IPS-11a (cell line): ENCODE results near the gene FLAD1.

Experiments
- H3K4me3 ChIP-seq: one replicate; pipeline ENCODE4 v1.5.1; 2013; ENCODE audit warnings: low read depth, low read length, control low read depth

Gene FLAD1

GRCh38 chr1:155002464-155003226 is 19.5 kb downstream of the FLAD1 start, which contains the start of gene ZBTB7B:
Gene ZBTB7B (plus strand): TSS chr1:155002802. CDS start chr1:155014661, 11,859 bp downstream.
- H3K4me3 ChIP-seq = peak within 1 kb of the TSS; percentile 82

GRCh38 chr1:155003227-155003765 is 20.2 kb downstream of the FLAD1 start:
- H3K4me3 ChIP-seq = peak overlapping the region; percentile 82

GRCh38 chr1:155003766-155004351 is 20.7 kb downstream of the FLAD1 start:
- peak overlapping the region; percentile 82 for H3K4me3 ChIP-seq

GRCh38 chr1:155004352-155005075 is 21.4 kb downstream of the FLAD1 start:
- peak overlapping the region; percentile 43 for H3K4me3 ChIP-seq

- no peak overlapping the region for H3K4me3 ChIP-seq
These were observed 22.2 kb downstream of the FLAD1 start for GRCh38 chr1:155005076-155006011.

- no peak overlapping the region for H3K4me3 ChIP-seq
These were observed 23.5 kb downstream of the FLAD1 start for GRCh38 chr1:155006601-155007101.

- H3K4me3 ChIP-seq = no peak overlapping the region
These were observed 24.2 kb downstream of the FLAD1 start for GRCh38 chr1:155007251-155007828.

- no peak overlapping the region for H3K4me3 ChIP-seq
These were observed 25.1 kb downstream of the FLAD1 start for GRCh38 chr1:155008015-155008941.

GRCh38 chr1:155009221-155009711 is 26.1 kb downstream of the FLAD1 start:
- H3K4me3 ChIP-seq = no peak overlapping the region

- H3K4me3 ChIP-seq = no peak overlapping the region
These were observed 26.6 kb downstream of the FLAD1 start for GRCh38 chr1:155009742-155010141.

GRCh38 chr1:155010211-155010918 is 27.2 kb downstream of the FLAD1 start:
- H3K4me3 ChIP-seq = no peak overlapping the region

- no peak overlapping the region for H3K4me3 ChIP-seq
These were observed 27.9 kb downstream of the FLAD1 start for GRCh38 chr1:155011004-155011416.

- H3K4me3 ChIP-seq = no peak overlapping the region
These were observed 28.4 kb downstream of the FLAD1 start for GRCh38 chr1:155011437-155012025.

- H3K4me3 ChIP-seq = no peak overlapping the region
These were observed 28.9 kb downstream of the FLAD1 start for GRCh38 chr1:155012026-155012546.

- no peak overlapping the region for H3K4me3 ChIP-seq
These were observed 29.8 kb downstream of the FLAD1 start for GRCh38 chr1:155012776-155013602.

- no peak overlapping the region for H3K4me3 ChIP-seq
These were observed 30.5 kb downstream of the FLAD1 start for GRCh38 chr1:155013632-155014031.
